NCI-H526 (cell line): ENCODE measurements around the gene XAF1.
"Not testable (repeated sequence)": the region's sequence is repeated elsewhere in the genome, so short reads cannot be mapped to it uniquely, and the experiment has no call there.

ENCODE experiments used
- DNase-seq, 2 experiments: peaks; one replicate each; lab custom pipeline; 2025; lab: John Stamatoyannopoulos, UW

Gene XAF1

GRCh38 chr17:6755731-6756184 is at the start of gene XAF1:
Gene XAF1, plus strand, starts transcription at chr17:6756046. Its CDS starts 33 bp downstream, at chr17:6756079.
- no peak for DNase-seq

GRCh38 chr17:6706499-6706898 is 49.3 kb upstream of the XAF1 start:
- no peak for DNase-seq

GRCh38 chr17:6706996-6707395 is 48.9 kb upstream of the XAF1 start:
- no peak for DNase-seq

GRCh38 chr17:6708357-6708961 is 47.4 kb upstream of the XAF1 start:
- DNase-seq, result no peak

GRCh38 chr17:6710317-6710716 is 45.5 kb upstream of the XAF1 start:
- DNase-seq, result peak in 1 of 2 experiments; percentile 16

GRCh38 chr17:6711081-6711674 is 44.7 kb upstream of the XAF1 start:
- no peak for DNase-seq

GRCh38 chr17:6711681-6712057 is 44.2 kb upstream of the XAF1 start:
- no peak for DNase-seq

- DNase-seq, result peak; percentile 7 to 24
Measured at GRCh38 chr17:6712058-6712853, 43.6 kb upstream of the XAF1 start.

GRCh38 chr17:6712854-6713129 is 43.1 kb upstream of the XAF1 start:
- DNase-seq, result no peak

- peak in 1 of 2 experiments; percentile 4 for DNase-seq
Measured at GRCh38 chr17:6713130-6713917, 42.5 kb upstream of the XAF1 start, which contains the start of gene SLC13A5. Gene SLC13A5, minus strand, starts transcription at chr17:6713369. Its CDS starts 36 bp downstream, at chr17:6713333.

- DNase-seq, result no peak
Measured at GRCh38 chr17:6713918-6714271, 42.0 kb upstream of the XAF1 start.

GRCh38 chr17:6714315-6714874 is 41.5 kb upstream of the XAF1 start:
- DNase-seq, result no peak

- no peak for DNase-seq
Measured at GRCh38 chr17:6716736-6717135, 39.1 kb upstream of the XAF1 start.

GRCh38 chr17:6721744-6722143 is 34.1 kb upstream of the XAF1 start:
- DNase-seq, result no peak

GRCh38 chr17:6724009-6724408 is 31.8 kb upstream of the XAF1 start:
- no peak for DNase-seq

GRCh38 chr17:6729531-6729930 is 26.3 kb upstream of the XAF1 start:
- no peak for DNase-seq

GRCh38 chr17:6746665-6747064 is 9.2 kb upstream of the XAF1 start:
- DNase-seq, result not testable (repeated sequence)

- no peak for DNase-seq
Measured at GRCh38 chr17:6748617-6749016, 7.2 kb upstream of the XAF1 start.

GRCh38 chr17:6749519-6749918 is 6.3 kb upstream of the XAF1 start:
- no peak for DNase-seq

- no peak for DNase-seq
Measured at GRCh38 chr17:6752068-6752909, 3.6 kb upstream of the XAF1 start.

- no peak for DNase-seq
Measured at GRCh38 chr17:6753006-6753445, 2.8 kb upstream of the XAF1 start.
